HG03135 (cell line): ENCODE measurements around the gene RTL9.

Experiments
- ATAC-seq: cut with Tn5 transposase; IDR thresholded peaks from one replicate; pipeline ENCODE4 v1.9.1; 2021; ENCODE audit warnings: mild to moderate bottlenecking, moderate library complexity; ENCODE audit not compliant: unreplicated experiment

RTL9 gene

GRCh38 chrX:110341189-110342035 is 17.2 kb upstream of the RTL9 start:
- ATAC-seq, result no peak

GRCh38 chrX:110346681-110347080 is 12.0 kb upstream of the RTL9 start:
- ATAC-seq, result no peak

- ATAC-seq, result no peak
Measured at GRCh38 chrX:110359273-110359672, 625 bp downstream of the RTL9 start.

- ATAC-seq, result no peak
Measured at GRCh38 chrX:110363244-110363643, 4.6 kb downstream of the RTL9 start.

GRCh38 chrX:110373310-110373709 is 14.7 kb downstream of the RTL9 start:
- ATAC-seq, result no peak

- no peak for ATAC-seq
Measured at GRCh38 chrX:110374559-110374958, 15.9 kb downstream of the RTL9 start.

GRCh38 chrX:110381216-110381615 is 22.6 kb downstream of the RTL9 start:
- ATAC-seq, result no peak

GRCh38 chrX:110383414-110383813 is 24.8 kb downstream of the RTL9 start:
- ATAC-seq, result no peak

- ATAC-seq, result no peak
Measured at GRCh38 chrX:110384490-110384889, 25.8 kb downstream of the RTL9 start.

- no peak for ATAC-seq
Measured at GRCh38 chrX:110389570-110389969, 30.9 kb downstream of the RTL9 start.

GRCh38 chrX:110391086-110391485 is 32.4 kb downstream of the RTL9 start:
- no peak for ATAC-seq

GRCh38 chrX:110394651-110395050 is 36.0 kb downstream of the RTL9 start:
- no peak for ATAC-seq

- ATAC-seq, result no peak
Measured at GRCh38 chrX:110395877-110396276, 37.2 kb downstream of the RTL9 start.

- ATAC-seq, result no peak
Measured at GRCh38 chrX:110396735-110397134, 38.1 kb downstream of the RTL9 start.

GRCh38 chrX:110397339-110397738 is 38.7 kb downstream of the RTL9 start:
- ATAC-seq, result no peak

GRCh38 chrX:110397904-110398303 is 39.3 kb downstream of the RTL9 start:
- ATAC-seq, result no peak

- ATAC-seq, result no peak
Measured at GRCh38 chrX:110399497-110399896, 40.8 kb downstream of the RTL9 start.

GRCh38 chrX:110399966-110400365 is 41.3 kb downstream of the RTL9 start:
- ATAC-seq, result no peak

GRCh38 chrX:110401135-110401534 is 42.5 kb downstream of the RTL9 start:
- no peak for ATAC-seq

- no peak for ATAC-seq
Measured at GRCh38 chrX:110402091-110402849, 43.6 kb downstream of the RTL9 start.

- no peak for ATAC-seq
Measured at GRCh38 chrX:110402850-110403221, 44.2 kb downstream of the RTL9 start.
